NCI-H2029 treated with DMSO at 0.1 percent for 48 hours (cell line): Measurements from ENCODE around the gene OR2D2.
"Not testable (repeated sequence)": the region's sequence is repeated elsewhere in the genome, so short reads cannot be mapped to it uniquely, and the experiment has no call there.

Experiments
- DNase-seq: peaks from one replicate; lab custom pipeline; 2025; lab: John Stamatoyannopoulos, UW

OR2D2 gene

GRCh38 chr11:6892400-6892799 lies at the start of gene OR2D2:
Gene OR2D2 (minus strand): TSS chr11:6892500. CDS start chr11:6892500, 0 bp downstream.
- no peak for DNase-seq

- no peak for DNase-seq
Measured at GRCh38 chr11:6941970-6942369, 49.7 kb upstream of the OR2D2 start.

- no peak for DNase-seq
Measured at GRCh38 chr11:6932145-6932544, 39.8 kb upstream of the OR2D2 start.

- no peak for DNase-seq
Measured at GRCh38 chr11:6931146-6931713, 38.9 kb upstream of the OR2D2 start.

GRCh38 chr11:6928916-6929315 lies 36.6 kb upstream of the OR2D2 start:
- DNase-seq = no peak

GRCh38 chr11:6927030-6927617 lies 34.8 kb upstream of the OR2D2 start:
- DNase-seq = no peak

- DNase-seq = no peak
Measured at GRCh38 chr11:6926208-6927029, 34.1 kb upstream of the OR2D2 start, which contains the start of gene ZNF215. Gene ZNF215 (plus strand): TSS chr11:6926426. CDS start chr11:6932273, 5,847 bp downstream.

GRCh38 chr11:6925636-6926207 lies 33.4 kb upstream of the OR2D2 start:
- DNase-seq = no peak

GRCh38 chr11:6925007-6925577 lies 32.8 kb upstream of the OR2D2 start:
- DNase-seq = no peak

- no peak for DNase-seq
Measured at GRCh38 chr11:6920702-6921101, 28.4 kb upstream of the OR2D2 start, which contains the start of gene OR2D3. Gene OR2D3 (plus strand): TSS chr11:6921002. CDS start chr11:6921002, 0 bp downstream.

- no peak for DNase-seq
Measured at GRCh38 chr11:6919698-6920097, 27.4 kb upstream of the OR2D2 start.

GRCh38 chr11:6911948-6912347 lies 19.6 kb upstream of the OR2D2 start:
- DNase-seq = no peak

- DNase-seq = no peak
Measured at GRCh38 chr11:6911378-6911777, 19.1 kb upstream of the OR2D2 start.

GRCh38 chr11:6904804-6905203 lies 12.5 kb upstream of the OR2D2 start:
- DNase-seq = not testable (repeated sequence)

- no peak for DNase-seq
Measured at GRCh38 chr11:6900327-6900999, 8.2 kb upstream of the OR2D2 start.

- no peak for DNase-seq
Measured at GRCh38 chr11:6898911-6899310, 6.6 kb upstream of the OR2D2 start.

GRCh38 chr11:6895010-6895409 lies 2.7 kb upstream of the OR2D2 start:
- no peak for DNase-seq

GRCh38 chr11:6894097-6894496 lies 1.8 kb upstream of the OR2D2 start:
- no peak for DNase-seq

- DNase-seq = no peak
Measured at GRCh38 chr11:6889835-6890234, 2.5 kb downstream of the OR2D2 start.

GRCh38 chr11:6888830-6889229 lies 3.5 kb downstream of the OR2D2 start:
- DNase-seq = no peak

GRCh38 chr11:6887711-6888110 lies 4.6 kb downstream of the OR2D2 start:
- not testable (repeated sequence) for DNase-seq

GRCh38 chr11:6882751-6883150 lies 9.5 kb downstream of the OR2D2 start:
- DNase-seq = no peak
